ENCODE measurements around the gene TMEM178B. TPM values are rescaled to one million over a fixed set of nuclear protein-coding genes. Genes with fewer than 3 reads are reported as not detected.

TMEM178B gene
- total RNA-seq, 4 donors from 2014 or later, result 1.3 to 1.8 (median 1.5) TPM

GRCh38 chr7:141389140-141389796 lies 315.4 kb downstream of the TMEM178B start:
- Histone ChIP-seq H3K4me1 (no peaks in the 10 kb centered on the region), H3K27ac (no peak overlapping the region), H3K36me3 (no peaks in the 10 kb centered on the region), H3K9me3 (no peaks in the 10 kb centered on the region), H3K27me3 (no peaks in the 10 kb centered on the region), H3K4me3 (no peak overlapping the region)
- DNase-seq (no peak), ATAC-seq (no peak)
- intact Hi-C loops (cut with DNase I; ENCODE audit: low total_unique reads) (no loop called here), in situ Hi-C loops (cut with MboI; ENCODE audit: low sequenced_read_pairs in 4 of 4) (no loop called here)
- TF ChIP-seq POLR2A (IDR thresholded peaks at IDR 0.05) (no peak), CTCF (IDR thresholded peaks at IDR 0.05 in 4 of 5, conservative IDR thresholded peaks at IDR 0.05 in 1 of 5) (no peak)

DNA sequence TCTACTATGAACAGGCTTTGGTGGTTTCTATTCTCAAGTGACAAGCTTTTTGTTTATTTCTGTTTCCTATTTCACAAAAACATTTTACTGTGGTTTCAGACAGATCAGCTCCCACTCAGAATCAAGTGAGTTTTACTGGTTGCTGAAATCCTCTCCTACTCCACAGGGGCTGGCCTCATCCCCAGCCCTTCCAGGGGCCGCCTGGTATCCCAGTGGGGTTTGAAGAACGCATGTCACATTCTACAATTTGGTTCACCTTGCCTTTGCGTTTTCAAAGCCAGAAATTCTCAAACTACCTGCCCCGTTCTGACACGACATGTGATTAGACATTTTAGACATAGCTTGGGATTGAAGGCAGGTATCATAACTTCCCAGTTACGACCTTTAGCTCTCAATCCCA lies 316.5 kb downstream of the TMEM178B start:
- in situ Hi-C loops (cut with MboI; ENCODE audit: low sequenced_read_pairs in 4 of 4) (no loop called here), intact Hi-C loops (cut with DNase I; ENCODE audit: low total_unique reads) (no loop called here)
- Histone ChIP-seq H3K4me1 (no peaks in the 10 kb centered on the region), H3K4me3 (no peak overlapping the region), H3K27ac (no peak overlapping the region), H3K36me3 (no peaks in the 10 kb centered on the region), H3K9me3 (no peaks in the 10 kb centered on the region), H3K27me3 (no peaks in the 10 kb centered on the region)
- ATAC-seq, result no peak
- DNase-seq, result no peak
- TF ChIP-seq POLR2A (IDR thresholded peaks at IDR 0.05) (no peak), CTCF (IDR thresholded peaks at IDR 0.05 in 4 of 5, conservative IDR thresholded peaks at IDR 0.05 in 1 of 5) (no peak)

DNA sequence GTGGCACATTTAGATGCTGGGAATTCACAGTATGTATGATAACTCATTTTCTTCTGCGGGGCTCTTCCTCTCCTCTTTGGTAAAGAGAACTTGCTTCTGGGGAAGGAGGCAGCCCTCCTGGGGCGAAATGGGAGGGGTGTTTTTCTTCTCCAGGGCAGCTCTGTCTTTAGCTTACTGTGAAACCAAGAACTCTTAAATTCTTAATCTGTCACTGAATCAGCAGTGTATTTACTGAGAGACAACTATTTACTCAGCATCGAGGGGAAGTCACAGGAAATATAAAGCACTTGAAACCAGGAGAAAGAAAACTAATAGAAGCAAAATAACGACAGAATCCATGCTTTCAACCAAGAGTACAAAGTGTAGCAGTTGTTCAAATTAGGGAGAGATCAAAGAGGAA lies 319.2 kb downstream of the TMEM178B start:
- no peak for ATAC-seq
- Histone ChIP-seq H3K27me3 (no peaks in the 10 kb centered on the region), H3K36me3 (no peaks in the 10 kb centered on the region), H3K27ac (no peak overlapping the region), H3K9me3 (no peaks in the 10 kb centered on the region), H3K4me1 (peaks cover 0 to 5% of the 10 kb centered on the region in 2 donors), H3K4me3 (no peak overlapping the region)
- no peak for DNase-seq
- in situ Hi-C loops (cut with MboI; ENCODE audit: low sequenced_read_pairs in 4 of 4) (no loop called here), intact Hi-C loops (cut with DNase I; ENCODE audit: low total_unique reads) (no loop called here)
- TF ChIP-seq POLR2A (IDR thresholded peaks at IDR 0.05) (no peak), CTCF (IDR thresholded peaks at IDR 0.05 in 4 of 5, conservative IDR thresholded peaks at IDR 0.05 in 1 of 5) (no peak)

DNA sequence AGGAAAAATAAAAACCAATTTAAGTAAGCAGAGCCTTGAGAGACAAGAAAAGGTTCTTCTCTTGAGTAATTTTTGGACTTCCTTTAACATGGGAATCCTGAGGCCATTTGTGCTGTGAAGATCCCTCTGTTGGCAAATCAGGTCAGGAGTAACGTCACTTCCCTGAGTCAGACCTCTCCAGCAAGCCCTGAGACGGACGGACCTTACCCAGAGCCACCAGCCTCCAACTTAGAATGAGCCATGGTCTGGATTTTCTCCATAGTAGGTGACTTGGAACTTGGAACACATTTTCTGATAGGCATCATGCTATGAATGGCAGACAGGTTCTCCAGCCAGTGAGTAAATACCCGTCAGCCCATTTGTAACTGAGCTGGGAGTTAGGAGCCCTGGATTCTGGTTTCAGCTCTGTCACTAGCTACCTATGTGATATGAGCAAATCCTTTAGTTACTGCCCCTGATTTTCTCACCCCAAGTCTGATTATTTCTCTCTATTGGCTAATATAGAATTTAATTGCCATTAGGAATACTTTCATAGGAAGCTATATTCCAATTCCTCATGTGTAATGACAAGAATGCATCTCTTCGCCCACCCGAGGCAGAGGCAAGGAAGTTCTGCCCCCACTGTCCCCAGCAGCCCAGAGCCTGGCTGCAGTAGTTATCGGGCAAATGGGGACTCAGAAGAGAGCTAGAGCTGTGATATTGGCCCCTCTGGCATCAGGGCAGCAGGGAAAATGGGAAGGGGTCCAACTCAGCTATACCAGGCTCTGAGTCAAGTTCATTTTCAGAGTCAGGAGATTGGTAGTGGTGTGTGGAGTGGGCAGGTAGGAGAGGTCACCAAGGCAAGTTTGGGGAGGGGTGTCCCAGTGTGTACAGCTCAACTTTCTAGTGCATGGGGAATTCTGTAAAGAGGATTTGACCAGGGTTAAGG lies 323.6 kb downstream of the TMEM178B start:
- intact Hi-C loops (cut with DNase I; ENCODE audit: low total_unique reads), result no loop called here
- H3K27me3 ChIP-seq, result no peaks in the 10 kb centered on the region
- H3K9me3 ChIP-seq, result no peaks in the 10 kb centered on the region
- H3K4me3 ChIP-seq, result no peak overlapping the region
- in situ Hi-C loops (cut with MboI; ENCODE audit: low sequenced_read_pairs in 4 of 4), result no loop called here
- TF ChIP-seq CTCF (IDR thresholded peaks at IDR 0.05 in 4 of 5, conservative IDR thresholded peaks at IDR 0.05 in 1 of 5), result no peak
- no peak for TF ChIP-seq POLR2A (IDR thresholded peaks at IDR 0.05)
- no peaks in the 10 kb centered on the region for H3K36me3 ChIP-seq
- DNase-seq, result no peak
- no peak overlapping the region for H3K27ac ChIP-seq
- ATAC-seq, result no peak
- H3K4me1 ChIP-seq, result peaks cover 0 to 5% of the 10 kb centered on the region in 2 donors
